HK-2 (cell line): ENCODE results near the gene FLT3LG.
A peak's percentile ranks its signal among the peaks of the same experiment; 100 is the strongest.

Experiments used
- DNase-seq: peaks from one replicate; pipeline ENCODE4 v3.0.0-alpha.2; 2018; ENCODE audit not compliant: unreplicated experiment

FLT3LG gene

GRCh38 chr19:49488046-49488862 is 14.2 kb downstream of the FLT3LG start:
- peak; percentile 31 for DNase-seq

- no peak for DNase-seq
These were observed 15.0 kb downstream of the FLT3LG start for GRCh38 chr19:49488863-49489537.

- no peak for DNase-seq
These were observed 15.7 kb downstream of the FLT3LG start for GRCh38 chr19:49489601-49490167.

- DNase-seq, result no peak
These were observed 16.4 kb downstream of the FLT3LG start for GRCh38 chr19:49490287-49491029.

GRCh38 chr19:49491030-49491803 is 17.2 kb downstream of the FLT3LG start:
- no peak for DNase-seq

GRCh38 chr19:49491804-49492572 is 18.0 kb downstream of the FLT3LG start:
- no peak for DNase-seq

GRCh38 chr19:49492573-49493405 is 18.8 kb downstream of the FLT3LG start:
- peak; percentile 51 for DNase-seq

GRCh38 chr19:49496574-49497008 is 22.6 kb downstream of the FLT3LG start:
- DNase-seq, result no peak

- peak; percentile 32 for DNase-seq
These were observed 23.2 kb downstream of the FLT3LG start for GRCh38 chr19:49497047-49497788.

GRCh38 chr19:49497789-49498103 is 23.7 kb downstream of the FLT3LG start:
- no peak for DNase-seq

GRCh38 chr19:49498475-49498874 is 24.5 kb downstream of the FLT3LG start:
- no peak for DNase-seq

- no peak for DNase-seq
These were observed 25.1 kb downstream of the FLT3LG start for GRCh38 chr19:49499030-49499670.

GRCh38 chr19:49502866-49503581 is 29.0 kb downstream of the FLT3LG start:
- DNase-seq, result peak; percentile 39

GRCh38 chr19:49503582-49503962 is 29.6 kb downstream of the FLT3LG start:
- DNase-seq, result no peak

- DNase-seq, result peak; percentile 67
These were observed 32.6 kb downstream of the FLT3LG start for GRCh38 chr19:49506575-49507105.

- DNase-seq, result no peak
These were observed 33.9 kb downstream of the FLT3LG start for GRCh38 chr19:49507803-49508494.
